GM21515 (cell line): ENCODE measurements around the gene PDE4D.
A peak's percentile ranks its signal among the peaks of the same experiment; 100 is the strongest.

Experiments
- ATAC-seq: cut with Tn5 transposase; IDR thresholded peaks from one replicate; pipeline ENCODE4 v1.9.1; 2021; ENCODE audit not compliant: unreplicated experiment

PDE4D gene

GRCh38 chr5:59132131-59132530 is 761.4 kb downstream of the PDE4D start:
- no peak for ATAC-seq

- ATAC-seq = no peak
Measured at GRCh38 chr5:59130431-59130830, 763.1 kb downstream of the PDE4D start.

- ATAC-seq = no peak
Measured at GRCh38 chr5:59128646-59129290, 764.8 kb downstream of the PDE4D start.

- ATAC-seq = peak; percentile 9
Measured at GRCh38 chr5:59126708-59127573, 766.6 kb downstream of the PDE4D start.

GRCh38 chr5:59126016-59126707 is 767.4 kb downstream of the PDE4D start:
- ATAC-seq = no peak

GRCh38 chr5:59125011-59125961 is 768.2 kb downstream of the PDE4D start:
- ATAC-seq = no peak

GRCh38 chr5:59123595-59124561 is 769.6 kb downstream of the PDE4D start:
- ATAC-seq = no peak

GRCh38 chr5:59119480-59119879 is 774.0 kb downstream of the PDE4D start:
- no peak for ATAC-seq

- no peak for ATAC-seq
Measured at GRCh38 chr5:59117320-59117719, 776.2 kb downstream of the PDE4D start.

- no peak for ATAC-seq
Measured at GRCh38 chr5:59116231-59116865, 777.2 kb downstream of the PDE4D start.

GRCh38 chr5:59115345-59115744 is 778.2 kb downstream of the PDE4D start:
- no peak for ATAC-seq

- no peak for ATAC-seq
Measured at GRCh38 chr5:59109383-59109782, 784.1 kb downstream of the PDE4D start.

- ATAC-seq = no peak
Measured at GRCh38 chr5:59107692-59108091, 785.8 kb downstream of the PDE4D start.

GRCh38 chr5:59104400-59105127 is 789.0 kb downstream of the PDE4D start:
- ATAC-seq = no peak

- ATAC-seq = no peak
Measured at GRCh38 chr5:59103303-59103702, 790.2 kb downstream of the PDE4D start.

GRCh38 chr5:59102437-59102836 is 791.1 kb downstream of the PDE4D start:
- ATAC-seq = no peak

GRCh38 chr5:59100875-59101274 is 792.7 kb downstream of the PDE4D start:
- no peak for ATAC-seq

GRCh38 chr5:59099995-59100345 is 793.6 kb downstream of the PDE4D start:
- ATAC-seq = no peak
